Activated T-cell treated with anti-CD3 and anti-CD28 coated beads, Interleukin-2, amount 50 U/mL, for 1 hour (primary cell): ENCODE data around the gene MAK.
"Not testable (repeated sequence)": the region's sequence is repeated elsewhere in the genome, so short reads cannot be mapped to it uniquely, and the experiment has no call there.

ENCODE experiments used
- DNase-seq: peaks from one replicate; pipeline ENCODE4 v3.0.0-alpha.2; 2020

The MAK gene

GRCh38 chr6:10771371-10771894 lies 66.9 kb downstream of the MAK start:
- no peak for DNase-seq

DNA sequence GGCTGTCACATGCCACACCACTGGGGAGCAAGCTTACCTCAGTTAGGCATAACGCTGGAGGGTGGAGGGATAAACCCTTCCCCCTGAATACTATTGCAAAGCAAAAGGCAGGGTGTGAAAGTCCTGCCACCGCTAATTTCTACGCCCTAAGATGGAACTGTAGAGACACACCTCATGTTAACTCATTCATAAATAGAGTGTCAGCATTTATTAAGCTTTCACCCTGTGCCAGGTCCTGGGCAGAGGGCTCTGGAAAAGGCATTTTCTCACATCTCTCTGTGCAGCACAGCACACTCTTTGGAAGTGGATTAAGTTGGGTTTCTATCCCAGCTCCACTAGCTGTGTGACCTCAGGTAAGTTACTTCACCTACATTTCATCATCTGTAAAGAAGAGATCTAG lies 68.9 kb downstream of the MAK start:
- no peak for DNase-seq

DNA sequence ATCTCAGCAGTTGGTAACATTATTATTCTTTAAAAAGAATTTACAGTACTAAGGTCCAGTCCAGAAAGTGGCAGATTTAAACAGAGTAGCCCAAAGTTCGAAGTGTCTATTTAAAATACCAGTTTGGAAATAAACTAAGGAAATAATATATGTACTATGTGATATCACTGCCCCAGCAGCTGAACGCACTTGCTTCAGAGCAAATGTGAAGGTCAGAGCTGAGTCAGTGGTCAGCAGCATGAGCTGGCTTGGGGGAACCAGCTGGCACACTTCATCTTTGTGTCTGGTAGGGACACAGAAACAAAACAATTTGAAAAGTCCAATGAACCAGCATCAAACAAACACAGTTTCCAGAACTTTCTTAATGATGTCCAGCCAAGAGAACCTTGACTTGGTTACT lies 75.3 kb downstream of the MAK start:
- DNase-seq: no peak

- no peak for DNase-seq
Measured at GRCh38 chr6:10759884-10760329, 78.4 kb downstream of the MAK start.

GRCh38 chr6:10759312-10759839 lies 79.0 kb downstream of the MAK start:
- DNase-seq: no peak

GRCh38 chr6:10756085-10756484 lies 82.3 kb downstream of the MAK start:
- DNase-seq: no peak

DNA sequence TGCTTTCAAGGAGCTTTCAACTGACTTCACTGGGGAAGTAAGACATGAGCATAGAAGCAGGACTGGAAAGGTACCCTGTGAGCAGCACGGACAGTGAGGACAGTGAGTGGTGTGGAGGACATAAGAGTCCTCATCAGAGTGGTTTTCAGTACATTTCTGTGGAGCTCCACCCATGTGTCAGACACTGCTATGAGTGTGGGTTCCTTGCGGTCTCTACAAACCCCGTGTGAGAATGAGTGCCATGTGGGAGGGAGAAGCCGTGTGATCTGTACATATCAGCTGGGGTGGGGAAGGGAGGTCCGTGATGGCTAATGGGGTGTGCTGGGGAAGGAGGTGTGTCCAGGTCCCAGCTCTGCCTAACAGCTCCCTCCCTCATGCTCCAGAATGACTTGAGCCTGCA lies 86.6 kb downstream of the MAK start:
- DNase-seq: not testable (repeated sequence)

DNA sequence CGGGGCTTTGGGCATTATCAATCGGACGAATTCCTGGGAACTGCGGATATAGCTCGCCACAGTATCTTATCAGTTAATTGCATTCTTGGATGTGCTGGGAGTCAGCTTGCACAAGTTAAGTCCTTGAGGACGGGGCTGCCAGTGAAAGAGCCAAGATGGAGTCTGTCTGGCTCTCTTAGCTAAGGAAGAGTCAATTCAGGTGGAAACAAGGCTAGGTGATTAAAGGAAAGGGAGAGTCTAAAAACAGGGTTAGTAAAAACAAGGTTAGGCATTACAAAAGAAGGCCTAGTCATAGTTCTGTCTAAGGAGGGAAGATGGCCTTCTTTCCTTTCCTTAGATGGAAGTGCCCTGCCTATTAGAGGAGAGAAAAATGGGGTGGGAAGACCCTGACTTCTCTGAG lies 87.8 kb downstream of the MAK start:
- not testable (repeated sequence) for DNase-seq

GRCh38 chr6:10749734-10750133 lies 88.6 kb downstream of the MAK start:
- no peak for DNase-seq

DNA sequence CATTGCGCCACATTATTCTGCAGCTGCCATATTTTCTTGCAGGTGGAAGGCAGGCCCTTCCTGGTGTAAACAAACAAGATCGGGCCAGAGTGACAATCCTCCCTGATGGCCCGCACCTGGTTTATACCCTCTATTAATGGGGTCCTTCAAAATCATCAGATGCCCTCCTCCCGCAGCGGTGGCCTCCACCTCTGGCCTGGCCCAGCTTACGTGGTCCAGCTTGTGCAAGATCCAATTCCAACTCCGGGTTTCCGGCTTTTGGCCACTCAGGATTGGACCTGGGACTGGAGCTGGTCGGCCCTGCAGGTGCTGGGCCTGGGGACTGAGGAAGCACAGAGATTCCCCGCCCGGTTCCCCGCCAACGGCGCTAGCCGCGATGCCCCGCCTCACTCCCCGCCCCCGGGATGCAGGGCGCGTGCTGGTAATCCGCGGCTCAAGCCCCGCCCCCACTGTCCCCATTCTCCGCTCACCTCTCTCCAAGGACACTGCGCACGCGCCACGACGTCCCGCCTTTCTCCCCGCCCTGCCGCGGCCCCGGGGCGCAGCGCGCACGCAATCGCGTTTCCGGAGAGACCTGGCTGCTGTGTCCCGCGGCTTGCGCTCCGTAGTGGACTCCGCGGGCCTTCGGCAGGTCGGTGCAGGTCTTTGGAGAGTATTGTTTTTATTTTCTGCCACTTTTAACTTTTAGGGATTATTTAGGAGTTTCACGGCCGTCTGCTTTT lies 90.9 kb downstream of the MAK start, which contains the start of gene TMEM14B:
TMEM14B (plus strand) TSS at position 555 of the 722 bp plus-strand sequence. CDS start 1,441 bp downstream, outside the sequence.
- DNase-seq: peak; percentile 100

- no peak for DNase-seq
Measured at GRCh38 chr6:10746915-10747250, 91.5 kb downstream of the MAK start.

DNA sequence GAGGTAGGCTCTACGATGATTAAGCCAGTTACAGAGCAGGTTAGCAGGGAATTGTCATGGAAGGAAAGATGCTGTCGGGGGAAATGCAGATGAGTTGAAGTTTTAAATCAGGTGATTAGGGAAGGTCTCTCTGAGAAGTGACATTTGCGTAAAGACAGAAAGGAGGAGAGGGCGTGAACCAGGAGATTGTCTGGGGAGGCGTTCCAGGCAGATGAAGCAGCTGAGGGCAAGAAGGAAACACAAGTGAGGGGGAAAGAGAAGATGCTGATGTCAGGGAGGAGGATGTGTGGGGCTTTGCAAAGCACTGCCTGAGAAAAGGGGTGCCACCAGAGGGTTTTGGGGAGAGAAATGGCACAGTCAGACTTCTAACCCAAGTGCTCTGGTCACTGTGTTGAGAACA lies 93.2 kb downstream of the MAK start:
- no peak for DNase-seq

DNA sequence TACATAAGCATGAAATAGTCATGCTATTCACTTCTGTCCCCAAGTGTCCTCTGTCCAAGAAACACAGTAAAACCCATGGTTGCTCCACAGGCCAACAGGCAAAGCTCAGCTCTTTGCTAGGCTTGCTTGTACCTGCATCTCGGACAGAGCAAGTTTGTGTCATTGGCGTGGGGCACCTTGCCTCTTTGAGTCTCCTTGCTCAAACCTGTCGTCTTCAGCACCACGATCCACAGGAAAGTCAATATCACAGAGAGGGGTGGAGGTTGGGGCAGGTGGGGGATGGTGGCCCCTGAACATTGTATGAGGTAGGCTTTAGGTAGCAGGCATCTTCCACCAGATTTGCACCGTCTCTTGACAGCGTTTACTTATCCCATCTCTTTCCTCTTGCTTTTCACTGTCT lies 94.8 kb downstream of the MAK start:
- no peak for DNase-seq

DNA sequence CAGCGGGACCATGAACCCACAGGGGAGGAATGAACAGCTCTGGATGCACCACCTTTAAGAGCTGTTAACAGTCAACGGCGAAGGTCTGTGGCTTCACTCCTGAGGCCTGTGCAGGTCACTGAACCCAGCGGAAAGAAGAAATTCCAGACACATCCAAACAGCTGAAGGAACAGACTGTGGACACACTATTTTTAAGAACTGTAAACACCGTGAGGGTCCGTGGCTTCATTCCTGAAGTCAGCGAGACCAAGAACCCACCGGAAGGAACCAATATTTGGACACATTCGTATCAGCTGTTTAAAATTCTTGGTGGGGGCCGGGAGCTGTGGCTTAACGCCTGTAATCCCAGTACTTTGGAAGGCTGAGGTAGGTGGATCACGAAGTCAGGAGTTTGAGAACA lies 96.1 kb downstream of the MAK start:
- DNase-seq: no peak

DNA sequence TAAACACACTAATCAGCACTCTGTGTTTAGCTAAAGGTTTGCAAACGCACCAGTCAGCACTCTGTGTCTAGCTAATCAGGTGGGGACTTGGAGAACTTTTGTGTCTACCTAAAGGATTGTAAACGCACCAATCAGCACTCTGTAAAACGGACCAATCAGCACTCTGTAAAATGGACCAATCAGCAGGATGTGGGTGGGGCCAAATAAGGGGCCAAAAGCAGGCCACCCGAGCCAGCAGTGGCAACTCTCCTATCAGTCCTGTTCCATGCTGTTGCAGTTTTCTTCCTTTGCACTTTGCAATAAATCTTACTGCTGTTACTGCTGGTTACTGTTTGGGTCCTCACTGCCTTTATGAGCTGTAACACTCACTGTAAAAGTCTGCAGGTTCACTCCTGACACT lies 96.7 kb downstream of the MAK start:
- DNase-seq: not testable (repeated sequence)

DNA sequence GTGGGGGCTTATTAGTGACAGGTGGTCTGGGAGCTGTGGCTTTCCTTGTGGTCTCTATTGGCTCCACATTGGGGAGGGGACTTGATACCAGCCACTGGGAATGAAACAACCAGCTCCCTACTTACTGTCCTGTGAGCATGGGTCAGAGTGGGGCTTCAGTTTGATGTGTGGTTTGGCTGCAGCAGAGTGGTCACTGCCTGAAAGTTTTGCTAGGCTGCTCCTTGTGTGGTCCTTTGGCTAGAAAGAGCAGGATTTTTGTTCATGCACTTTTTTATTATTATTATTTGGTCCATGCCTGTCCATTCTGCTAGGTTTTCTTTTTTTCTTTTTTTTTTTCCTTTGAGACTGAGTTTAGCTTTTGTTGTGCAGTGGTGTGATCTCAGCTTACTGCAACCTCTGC lies 98.3 kb downstream of the MAK start:
- no peak for DNase-seq

- no peak for DNase-seq
Measured at GRCh38 chr6:10736731-10737130, 101.6 kb downstream of the MAK start.

- DNase-seq: no peak
Measured at GRCh38 chr6:10733863-10734262, 104.5 kb downstream of the MAK start.

GRCh38 chr6:10733151-10733715 lies 105.1 kb downstream of the MAK start:
- no peak for DNase-seq

- DNase-seq: no peak
Measured at GRCh38 chr6:10730254-10730653, 108.1 kb downstream of the MAK start.

DNA sequence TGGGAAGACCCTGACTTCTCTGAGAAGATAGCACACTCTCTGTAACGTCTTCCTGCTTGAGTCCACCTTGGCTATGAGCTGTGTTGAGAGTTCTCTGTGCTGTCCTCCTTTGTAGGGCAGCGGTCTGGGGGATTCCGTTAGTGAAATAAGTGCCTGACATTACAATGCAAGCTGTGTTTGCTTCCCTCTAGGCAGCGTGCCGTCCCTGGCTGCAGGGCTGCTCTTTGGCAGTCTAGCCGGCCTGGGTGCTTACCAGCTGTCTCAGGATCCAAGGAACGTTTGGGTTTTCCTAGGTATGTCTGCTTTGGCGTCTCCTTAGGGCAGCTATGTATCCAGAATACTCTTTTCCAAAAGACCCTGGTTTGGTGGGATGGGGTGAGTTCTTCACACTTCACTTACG lies 112.6 kb downstream of the MAK start:
- DNase-seq: no peak

- no peak for DNase-seq
Measured at GRCh38 chr6:10725044-10725443, 113.3 kb downstream of the MAK start.

- no peak for DNase-seq
Measured at GRCh38 chr6:10723567-10723881, 114.8 kb downstream of the MAK start.

- peak; percentile 79 for DNase-seq
Measured at GRCh38 chr6:10722820-10723566, 115.3 kb downstream of the MAK start, which contains the start of gene TMEM14C. TSS of gene TMEM14C (plus strand) at chr6:10723070. CDS start at chr6:10724614, 1,544 bp downstream.
